ENCODE measurements around the gene LIAS. TPM values are rescaled to one million over a fixed set of nuclear protein-coding genes. Genes with fewer than 3 reads are reported as not detected.
A peak's percentile ranks its signal among the peaks of the same experiment; 100 is the strongest.

LIAS gene
- total and polyA plus RNA-seq, 2 of the 13 experiments (the other 11 are each of a cell fraction or from before 2014, with no cell fraction given) = 16.0 to 16.6 TPM

- 0 out of 2 replicates have a peak, but pooled peaks have one; percentile 20 for TF ChIP-seq HMGXB3 (CRISPR knock-in tag; IDR thresholded peaks at IDR 0.05; ENCODE audit: borderline replicate concordance)
Observed at GRCh38 chr4:39435659-39436563, 22.9 kb upstream of the LIAS start (continued).

- H3K27me3 ChIP-seq (ENCODE audit: control insufficient read depth in 1 of 2, insufficient read depth in 2 of 2, low read length in 2 of 2) = no peaks in the 10 kb centered on the region
- no peaks in the 10 kb centered on the region for H3K4me1 ChIP-seq (ENCODE audit: insufficient read depth, low read length)
- no TSS peak for BruUV-seq (replicated peaks)
- H3K9ac ChIP-seq (ENCODE audit: insufficient read depth, low read depth, low read length) = no peak overlapping the region
- ChIA-PET CTCF (ENCODE audit: low intra/inter-chr PET ratio, low total read pairs) (no interaction called here), POLR2A (no interaction called here)
- WGBS (ENCODE audit: low lambda C conversion rate) = over 99% methylated on average over 2 of the region's 2 CpGs
- no peaks in the 10 kb centered on the region for H3K9me3 ChIP-seq (ENCODE audit: low read length)
- DNase-seq (ENCODE audit: low spot score) (no peak), ATAC-seq (no peak), FAIRE-seq (no peak)
- no peak overlapping the region for H2AFZ ChIP-seq (ENCODE audit: low read length)
- H3K27ac ChIP-seq (ENCODE audit: extremely low read length, insufficient read depth, low read length) = no peak overlapping the region
- in situ Hi-C loops (cut with HindIII; ENCODE audit: extremely low pct_ligation_motif_present, low pct_unique_long_range_greater_than_20kb) = no loop called here
- no peaks in the 10 kb centered on the region for H3K79me2 ChIP-seq (ENCODE audit: insufficient read depth, low read length)
- H4K20me1 ChIP-seq (ENCODE audit: insufficient read depth, low read length) = no peaks in the 10 kb centered on the region
- intact Hi-C loops (cut with micrococcal nuclease; ENCODE audit: unreplicated experiment) = no loop called here
- H3K4me2 ChIP-seq (ENCODE audit: low read depth, low read length) = no peak overlapping the region
- H3K36me3 ChIP-seq (replicated peaks in 1 of 2; ENCODE audit: control insufficient read depth in 1 of 2, insufficient read depth in 2 of 2, low read length in 2 of 2) = peaks cover 13 to 48% of the 10 kb centered on the region in 2 experiments; a peak in 4 of 5 replicates
- no peak overlapping the region for H3K4me3 ChIP-seq (replicated peaks in 1 of 3; ENCODE audit: insufficient read depth in 1 of 3, low read depth in 2 of 3, low read length in 3 of 3)
- TF ChIP-seq ZFP62 (CRISPR knock-in tag; IDR thresholded peaks at IDR 0.05) = no peak
- no peak for TF ChIP-seq ZNF709 (CRISPR knock-in tag; IDR thresholded peaks at IDR 0.05)
- TF ChIP-seq ZNF451 (CRISPR knock-in tag; IDR thresholded peaks at IDR 0.05) = no peak
- no peak for TF ChIP-seq HNF1A (IDR thresholded peaks at IDR 0.05; ENCODE audit: low read depth)
- TF ChIP-seq HNF1A (CRISPR knock-in tag; IDR thresholded peaks at IDR 0.05; ENCODE audit: borderline replicate concordance) = no peak
- no peak for TF ChIP-seq NBN (conservative IDR thresholded peaks at IDR 0.05)
- no peak for TF ChIP-seq KDM4B (CRISPR knock-in tag; IDR thresholded peaks at IDR 0.05)
- TF ChIP-seq PPARG (CRISPR knock-in tag; conservative IDR thresholded peaks at IDR 0.05) = no peak
- TF ChIP-seq ZNF18 (CRISPR knock-in tag; IDR thresholded peaks at IDR 0.05; ENCODE audit: insufficient replicate concordance) = no peak
- TF ChIP-seq CHCHD3 (CRISPR knock-in tag; IDR thresholded peaks at IDR 0.05) = no peak
- no peak for TF ChIP-seq ZNF839 (CRISPR knock-in tag; IDR thresholded peaks at IDR 0.05; ENCODE audit: borderline replicate concordance)
Observed at GRCh38 chr4:39441593-39441992, 17.3 kb upstream of the LIAS start.

Data from HepG2 (cell line).